Measurements from ENCODE around the gene HID1. TPM values are rescaled to one million over a fixed set of nuclear protein-coding genes. Genes with fewer than 3 reads are reported as not detected.
A peak's percentile ranks its signal among the peaks of the same experiment; 100 is the strongest.

The HID1 gene
- total RNA-seq, 1 experiment from 2014 or later, result 114 TPM

DNA sequence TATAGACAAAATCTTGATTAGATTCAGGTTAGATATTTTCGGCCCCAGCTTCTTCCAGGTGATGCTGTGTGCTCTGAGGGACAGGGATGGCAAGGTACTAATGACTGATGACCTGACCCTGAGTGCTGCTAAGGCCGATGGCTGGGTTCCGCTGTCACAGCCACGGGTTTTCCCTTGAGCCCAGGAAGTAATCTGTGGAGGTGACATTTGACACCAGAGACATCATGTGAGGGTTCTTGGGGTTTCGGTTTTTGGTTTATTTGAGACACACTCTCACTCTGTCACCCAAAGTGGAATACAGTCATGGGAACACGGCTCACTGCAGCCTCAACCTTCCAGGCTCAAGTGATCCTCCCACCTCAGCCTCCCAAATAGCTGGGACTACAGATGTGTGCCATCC, 27.0 kb downstream of the HID1 start:
- CTCF ChIA-PET, result no interaction called here
- no peaks in the 10 kb centered on the region for H3K4me1 Mint-ChIP-seq (ENCODE audit: low read depth, unreplicated experiment)
- TF ChIP-seq, protein P1, sequence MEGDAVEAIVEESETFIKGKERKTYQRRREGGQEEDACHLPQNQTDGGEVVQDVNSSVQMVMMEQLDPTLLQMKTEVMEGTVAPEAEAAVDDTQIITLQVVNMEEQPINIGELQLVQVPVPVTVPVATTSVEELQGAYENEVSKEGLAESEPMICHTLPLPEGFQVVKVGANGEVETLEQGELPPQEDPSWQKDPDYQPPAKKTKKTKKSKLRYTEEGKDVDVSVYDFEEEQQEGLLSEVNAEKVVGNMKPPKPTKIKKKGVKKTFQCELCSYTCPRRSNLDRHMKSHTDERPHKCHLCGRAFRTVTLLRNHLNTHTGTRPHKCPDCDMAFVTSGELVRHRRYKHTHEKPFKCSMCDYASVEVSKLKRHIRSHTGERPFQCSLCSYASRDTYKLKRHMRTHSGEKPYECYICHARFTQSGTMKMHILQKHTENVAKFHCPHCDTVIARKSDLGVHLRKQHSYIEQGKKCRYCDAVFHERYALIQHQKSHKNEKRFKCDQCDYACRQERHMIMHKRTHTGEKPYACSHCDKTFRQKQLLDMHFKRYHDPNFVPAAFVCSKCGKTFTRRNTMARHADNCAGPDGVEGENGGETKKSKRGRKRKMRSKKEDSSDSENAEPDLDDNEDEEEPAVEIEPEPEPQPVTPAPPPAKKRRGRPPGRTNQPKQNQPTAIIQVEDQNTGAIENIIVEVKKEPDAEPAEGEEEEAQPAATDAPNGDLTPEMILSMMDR (IDR thresholded peaks at IDR 0.05; ENCODE audit: unreplicated experiment), result no peak
- peaks cover 65% of the 10 kb centered on the region for H3K27me3 Mint-ChIP-seq (ENCODE audit: unreplicated experiment)
- no peak overlapping the region for H3K4me3 Mint-ChIP-seq (ENCODE audit: low read depth, unreplicated experiment)
- no peak overlapping the region for H3K27ac Mint-ChIP-seq (ENCODE audit: unreplicated experiment)
- no peak for DNase-seq
- H3K9me3 Mint-ChIP-seq (ENCODE audit: low read depth, unreplicated experiment), result no peaks in the 10 kb centered on the region
- intact Hi-C loops (cut with micrococcal nuclease; ENCODE audit: unreplicated experiment), result no loop called here
- H3K36me3 Mint-ChIP-seq (ENCODE audit: insufficient read depth, unreplicated experiment), result peaks cover 15% of the 10 kb centered on the region
- BruUV-seq (replicated peaks), result no TSS peak

- CTCF ChIA-PET, result interaction anchor here (0.5 kb wide), 1 partner anchor 965 kb away, joined by 3 read pairs; no protein-coding TSS in a partner anchor
- Mint-ChIP-seq H3K9me3 (ENCODE audit: low read depth, unreplicated experiment) (no peaks in the 10 kb centered on the region), H3K36me3 (ENCODE audit: insufficient read depth, unreplicated experiment) (peaks cover 7% of the 10 kb centered on the region), H3K4me3 (ENCODE audit: low read depth, unreplicated experiment) (no peak overlapping the region), H3K4me1 (ENCODE audit: low read depth, unreplicated experiment) (no peaks in the 10 kb centered on the region), H3K27ac (ENCODE audit: unreplicated experiment) (no peak overlapping the region), H3K27me3 (ENCODE audit: unreplicated experiment) (peaks cover 81% of the 10 kb centered on the region)
- DNase-seq, result peak; percentile 43
- intact Hi-C loops (cut with micrococcal nuclease; ENCODE audit: unreplicated experiment), result no loop called here
- BruUV-seq (replicated peaks), result no TSS peak
- TF ChIP-seq, protein P1 (IDR thresholded peaks at IDR 0.05; ENCODE audit: unreplicated experiment), result no peak
Measured at GRCh38 chr17:74943808-74944522, 28.6 kb downstream of the HID1 start.

GRCh38 chr17:74941128-74941725, 31.3 kb downstream of the HID1 start:
- H3K27me3 Mint-ChIP-seq (ENCODE audit: unreplicated experiment), result peaks cover 95% of the 10 kb centered on the region
- H3K4me1 Mint-ChIP-seq (ENCODE audit: low read depth, unreplicated experiment), result no peaks in the 10 kb centered on the region
- no peaks in the 10 kb centered on the region for H3K9me3 Mint-ChIP-seq (ENCODE audit: low read depth, unreplicated experiment)
- DNase-seq, result no peak
- intact Hi-C loops (cut with micrococcal nuclease; ENCODE audit: unreplicated experiment), result no loop called here
- no peak overlapping the region for H3K4me3 Mint-ChIP-seq (ENCODE audit: low read depth, unreplicated experiment)
- no peak overlapping the region for H3K27ac Mint-ChIP-seq (ENCODE audit: unreplicated experiment)
- CTCF ChIA-PET, result no interaction called here
- no peaks in the 10 kb centered on the region for H3K36me3 Mint-ChIP-seq (ENCODE audit: insufficient read depth, unreplicated experiment)
- BruUV-seq (replicated peaks), result no TSS peak
- TF ChIP-seq, protein P1 (IDR thresholded peaks at IDR 0.05; ENCODE audit: unreplicated experiment), result no peak

- H3K27ac Mint-ChIP-seq (ENCODE audit: unreplicated experiment), result no peak overlapping the region
- peaks cover 95% of the 10 kb centered on the region for H3K27me3 Mint-ChIP-seq (ENCODE audit: unreplicated experiment)
- BruUV-seq (replicated peaks), result no TSS peak
- TF ChIP-seq, protein P1 (IDR thresholded peaks at IDR 0.05; ENCODE audit: unreplicated experiment), result no peak
- no peak for DNase-seq
- CTCF ChIA-PET, result no interaction called here
- no peaks in the 10 kb centered on the region for H3K9me3 Mint-ChIP-seq (ENCODE audit: low read depth, unreplicated experiment)
- intact Hi-C loops (cut with micrococcal nuclease; ENCODE audit: unreplicated experiment), result no loop called here
- H3K4me3 Mint-ChIP-seq (ENCODE audit: low read depth, unreplicated experiment), result no peak overlapping the region
- H3K4me1 Mint-ChIP-seq (ENCODE audit: low read depth, unreplicated experiment), result no peaks in the 10 kb centered on the region
- no peaks in the 10 kb centered on the region for H3K36me3 Mint-ChIP-seq (ENCODE audit: insufficient read depth, unreplicated experiment)
Measured at GRCh38 chr17:74939534-74939933, 33.0 kb downstream of the HID1 start.
